Measurements from ENCODE around the gene RNF14. TPM values are rescaled to one million over a fixed set of nuclear protein-coding genes. Genes with fewer than 3 reads are reported as not detected.

Gene RNF14
- polyA plus RNA-seq, 1 donor from 2014 or later, result 82.1 TPM

GRCh38 chr5:141958546-141959172 lies 10.2 kb upstream of the RNF14 start:
- Histone ChIP-seq H3K79me2 (replicated peaks; ENCODE audit: insufficient read depth, low read length) (no peaks in the 10 kb centered on the region), H3K4me3 (ENCODE audit: low read length) (no peak overlapping the region), H3K4me2 (ENCODE audit: low read length) (no peak overlapping the region), H3F3A (ENCODE audit: insufficient read depth, low read length, poor library complexity, severe bottlenecking) (peaks cover 5% of the 10 kb centered on the region), H2AFZ (ENCODE audit: low read depth, low read length) (no peak overlapping the region), H3K27ac (ENCODE audit: low read length) (no peak overlapping the region), H3K36me3 (ENCODE audit: insufficient read depth, low read length) (no peaks in the 10 kb centered on the region), H3K27me3 (ENCODE audit: insufficient read depth, low read depth, low read length) (no peaks in the 10 kb centered on the region), H3K9me3 (ENCODE audit: low read length) (no peaks in the 10 kb centered on the region), H3K9ac (ENCODE audit: low read length) (no peak overlapping the region), H3K9me2 (ENCODE audit: insufficient read depth, low read length) (no peaks in the 10 kb centered on the region), H4K20me1 (ENCODE audit: insufficient read depth) (no peaks in the 10 kb centered on the region)
- TF ChIP-seq TAF1 (IDR thresholded peaks at IDR 0.05; ENCODE audit: low read depth), result no peak
- TF ChIP-seq CTCF (IDR thresholded peaks at IDR 0.05; ENCODE audit: poor library complexity, severe bottlenecking), result no peak
- TF ChIP-seq MXI1 (conservative IDR thresholded peaks at IDR 0.05; ENCODE audit: poor library complexity, severe bottlenecking), result no peak
- TF ChIP-seq RAD21 (conservative IDR thresholded peaks at IDR 0.05), result no peak

- Histone ChIP-seq H4K20me1 (ENCODE audit: insufficient read depth) (no peaks in the 10 kb centered on the region), H3K27ac (ENCODE audit: low read length) (no peak overlapping the region), H3K36me3 (ENCODE audit: insufficient read depth, low read length) (no peaks in the 10 kb centered on the region), H2AFZ (ENCODE audit: low read depth, low read length) (no peak overlapping the region), H3K9me2 (ENCODE audit: insufficient read depth, low read length) (no peaks in the 10 kb centered on the region), H3K4me3 (ENCODE audit: low read length) (no peak overlapping the region), H3F3A (ENCODE audit: insufficient read depth, low read length, poor library complexity, severe bottlenecking) (peaks cover 8% of the 10 kb centered on the region), H3K27me3 (ENCODE audit: insufficient read depth, low read depth, low read length) (no peaks in the 10 kb centered on the region), H3K4me2 (ENCODE audit: low read length) (no peak overlapping the region), H3K9me3 (ENCODE audit: low read length) (no peaks in the 10 kb centered on the region), H3K79me2 (replicated peaks; ENCODE audit: insufficient read depth, low read length) (no peaks in the 10 kb centered on the region), H3K9ac (ENCODE audit: low read length) (peak overlapping the region; percentile 19)
- no peak for TF ChIP-seq EP300 (conservative IDR thresholded peaks at IDR 0.05; ENCODE audit: poor library complexity, severe bottlenecking)
- TF ChIP-seq EZH2 (IDR thresholded peaks at IDR 0.05; ENCODE audit: borderline replicate concordance, insufficient read depth, low read length, poor library complexity, severe bottlenecking), result no peak
- TF ChIP-seq SMC3 (conservative IDR thresholded peaks at IDR 0.05; ENCODE audit: poor library complexity), result no peak
- peak; percentile 8 for TF ChIP-seq RAD21 (conservative IDR thresholded peaks at IDR 0.05)
- no peak for TF ChIP-seq TAF1 (IDR thresholded peaks at IDR 0.05; ENCODE audit: low read depth)
- TF ChIP-seq REST (IDR thresholded peaks at IDR 0.05; ENCODE audit: borderline replicate concordance), result no peak
- TF ChIP-seq MXI1 (conservative IDR thresholded peaks at IDR 0.05; ENCODE audit: poor library complexity, severe bottlenecking), result no peak
- no peak for TF ChIP-seq CTCF (IDR thresholded peaks at IDR 0.05; ENCODE audit: poor library complexity, severe bottlenecking)
- TF ChIP-seq POLR2AphosphoS5 (IDR thresholded peaks at IDR 0.05), result no peak
Measured at GRCh38 chr5:141960018-141960417, 8.9 kb upstream of the RNF14 start.

Data from neural cell (in vitro differentiated cells).